CD4-positive, alpha-beta T cell (primary cell): Measurements from ENCODE around the gene MSI2. TPM values are rescaled to one million over a fixed set of nuclear protein-coding genes. Genes with fewer than 3 reads are reported as not detected.

ENCODE experiments used
- ATAC-seq: fragments of 200-7000 bp; cut with Tn5 transposase; one replicate; pipeline ENCODE4 v1.10.0; 2022; ENCODE audit warnings: mild to moderate bottlenecking; ENCODE audit not compliant: poor library complexity
- CTCF ChIA-PET: fragments of 350-600 bp; sonication (Branson Sonifier 250); formaldehyde crosslinking; loops from one replicate; lab custom pipeline; 2021; ENCODE audit warnings: antibody characterized with exemption, inconsistent platforms; lab: Charles Lee
- POLR2A ChIA-PET: fragments of 350-600 bp; sonication (Branson Sonifier 250); formaldehyde crosslinking; loops from one replicate; lab custom pipeline; 2021; ENCODE audit warnings: antibody characterized with exemption, inconsistent platforms; lab: Charles Lee
- DNase-seq, 14 experiments: peaks; one replicate each; pipeline ENCODE4 v3.0.0-alpha.2; 2013 to 2020; ENCODE audit warnings: mixed read lengths in 2 of 14
- H3K27ac ChIP-seq, 2 donors: one replicate each; pipeline versions ENCODE4 v1.5.1 to v1.7.0; 2013; ENCODE audit warnings: low read length in 2 of 2, low read depth in 1 of 2, mild to moderate bottlenecking in 1 of 2
- H3K27me3 ChIP-seq, 2 experiments: 1 replicate in 1 of 2; 2 replicates in 1 of 2; pipeline versions ENCODE4 v1.6.1 to v1.7.0; 2013; ENCODE audit warnings: low read length in 2 of 2, control low read depth in 1 of 2, mild to moderate bottlenecking in 1 of 2, moderate library complexity in 1 of 2; ENCODE audit not compliant: insufficient read depth in 2 of 2, control insufficient read depth in 1 of 2
- H3K36me3 ChIP-seq: one replicate; pipeline ENCODE4 v1.6.1; 2013; ENCODE audit warnings: low read length, control low read depth; ENCODE audit not compliant: insufficient read depth
- H3K4me1 ChIP-seq: one replicate; pipeline ENCODE4 v1.6.1; 2013; ENCODE audit warnings: low read length, control low read depth; ENCODE audit not compliant: insufficient read depth
- H3K4me3 ChIP-seq: one replicate; pipeline ENCODE4 v1.5.1; 2013; ENCODE audit warnings: mild to moderate bottlenecking, low read length, moderate library complexity
- H3K9me3 ChIP-seq, 2 experiments: 1 replicate in 1 of 2; 2 replicates in 1 of 2; pipeline versions ENCODE4 v1.6.1 to v1.7.0; 2013; ENCODE audit warnings: low read length in 2 of 2, mild to moderate bottlenecking in 2 of 2, control low read depth in 1 of 2, moderate library complexity in 1 of 2; ENCODE audit not compliant: control insufficient read depth in 1 of 2, insufficient read depth in 1 of 2
- H3K27ac Mint-ChIP-seq: one replicate; pipeline ENCODE4 v1.8.0; 2020; ENCODE audit warnings: mixed read lengths
- H3K27me3 Mint-ChIP-seq: one replicate; pipeline ENCODE4 v1.8.0; 2021; ENCODE audit warnings: mixed read lengths
- H3K36me3 Mint-ChIP-seq: one replicate; pipeline ENCODE4 v1.8.0; 2021; ENCODE audit warnings: low read depth, mixed read lengths
- H3K4me1 Mint-ChIP-seq: one replicate; pipeline ENCODE4 v1.8.0; 2021; ENCODE audit warnings: low read depth, mixed read lengths
- H3K4me3 Mint-ChIP-seq: one replicate; pipeline ENCODE4 v1.8.0; 2020; ENCODE audit warnings: mild to moderate bottlenecking, mixed read lengths
- H3K9me3 Mint-ChIP-seq: one replicate; pipeline ENCODE4 v1.8.0; 2020; ENCODE audit warnings: mixed read lengths
- CTCF ChIP-seq: fragments of 200-600 bp; IDR thresholded peaks from one replicate; pipeline ENCODE4 v1.8.0; 2022; ENCODE audit warnings: antibody characterized with exemption, mild to moderate bottlenecking
- intact Hi-C, 2 experiments: fragments of 100-400 bp; cut with DNase I in 1 of 2; cut with micrococcal nuclease in 1 of 2; formaldehyde crosslinking; loops; one replicate each; pipeline versions ENCODE4 v1.15.1 to v1.9.0; 2023 to 2025; cut with DNase I, micrococcal nuclease
- total RNA-seq, 174 experiments: library from RNA in 2 of 174; stranded (reverse) in 2 of 174; gene quantifications; one replicate each; pipeline ENCODE4 v1.2.3 and lab custom pipeline; 2021 to 2026

MSI2 gene
- total RNA-seq, 2 experiments from 2014 or later = 129 to 132 TPM

GRCh38 chr17:57649191-57649590, 392.9 kb downstream of the MSI2 start:
- peaks cover 18% of the 10 kb centered on the region for H3K36me3 Mint-ChIP-seq
- intact Hi-C loops = no loop called here
- POLR2A ChIA-PET = no interaction called here

GRCh38 chr17:57649731-57650484, 393.6 kb downstream of the MSI2 start:
- Mint-ChIP-seq H3K4me1 (no peaks in the 10 kb centered on the region), H3K27me3 (no peaks in the 10 kb centered on the region), H3K4me3 (no peak overlapping the region), H3K9me3 (no peaks in the 10 kb centered on the region), H3K36me3 (peaks cover 20% of the 10 kb centered on the region), H3K27ac (no peak overlapping the region)
- Histone ChIP-seq H3K27ac (no peak overlapping the region), H3K9me3 (no peaks in the 10 kb centered on the region), H3K36me3 (peaks cover 8% of the 10 kb centered on the region), H3K27me3 (no peaks in the 10 kb centered on the region), H3K4me1 (peaks cover 6% of the 10 kb centered on the region), H3K4me3 (no peak overlapping the region)
- TF ChIP-seq CTCF = no peak
- DNase-seq (no peak), ATAC-seq (no peak)
- POLR2A ChIA-PET = no interaction called here
- intact Hi-C loops = no loop called here
- CTCF ChIA-PET = no interaction called here

More at GRCh38 chr17:57649191-57649590, 392.9 kb downstream of the MSI2 start:
- Mint-ChIP-seq H3K4me3 (no peak overlapping the region), H3K27me3 (no peaks in the 10 kb centered on the region), H3K9me3 (no peaks in the 10 kb centered on the region), H3K27ac (no peak overlapping the region), H3K4me1 (no peaks in the 10 kb centered on the region)
- H3K9me3 ChIP-seq = no peaks in the 10 kb centered on the region
- peaks cover 11% of the 10 kb centered on the region for H3K36me3 ChIP-seq
- H3K4me3 ChIP-seq = no peak overlapping the region
- peaks cover 6% of the 10 kb centered on the region for H3K4me1 ChIP-seq
- DNase-seq (no peak), ATAC-seq (no peak)
- CTCF ChIA-PET = no interaction called here
- TF ChIP-seq CTCF = no peak
- no peaks in the 10 kb centered on the region for H3K27me3 ChIP-seq
- H3K27ac ChIP-seq = no peak overlapping the region

GRCh38 chr17:57650548-57650947, 394.2 kb downstream of the MSI2 start:
- Mint-ChIP-seq H3K4me3 (no peak overlapping the region), H3K9me3 (no peaks in the 10 kb centered on the region), H3K36me3 (peaks cover 22% of the 10 kb centered on the region), H3K27ac (no peak overlapping the region), H3K4me1 (no peaks in the 10 kb centered on the region), H3K27me3 (no peaks in the 10 kb centered on the region)
- POLR2A ChIA-PET = no interaction called here
- DNase-seq = no peak
- Histone ChIP-seq H3K27me3 (no peaks in the 10 kb centered on the region), H3K27ac (no peak overlapping the region), H3K4me1 (peaks cover 6% of the 10 kb centered on the region), H3K36me3 (peaks cover 9% of the 10 kb centered on the region), H3K4me3 (no peak overlapping the region), H3K9me3 (no peaks in the 10 kb centered on the region)
- intact Hi-C loops = no loop called here
- no peak for ATAC-seq
- CTCF ChIA-PET = no interaction called here
- no peak for TF ChIP-seq CTCF
